Renal cortex interstitium (tissue), 15 donors: ENCODE measurements around the gene OSGIN1. TPM values are rescaled to one million over a fixed set of nuclear protein-coding genes. Genes with fewer than 3 reads are reported as not detected.

ENCODE experiments used
- DNase-seq, 11 donors: peaks; one replicate each; pipeline ENCODE4 v3.0.0-alpha.2; 2013; ENCODE audit warnings: low read depth in 9 of 11, low spot score in 4 of 11; ENCODE audit errors: extremely low read depth in 1 of 11
- long read RNA-seq, 16 experiments: transcript quantifications; one replicate each; lab custom pipeline, GENCODE V29; 2026
- polyA plus RNA-seq, 3 donors: library from polyadenylated mRNA; unstranded; fragments of 120-200 nt; gene quantifications; one replicate each; pipeline ENCODE4 v1.2.1, GENCODE V29; 2013; ENCODE audit not compliant: insufficient read length in 3 of 3

Gene OSGIN1
- under 1 TPM; 0.59 to 0.87 (median 0.66) TPM for polyA plus RNA-seq
- long read RNA-seq, donor 1: 0 reads
- long read RNA-seq, donor 2: 0 reads
- long read RNA-seq, donor 3: 0 reads
- long read RNA-seq, donor 4: 0 reads
- long read RNA-seq, donor 5: 0 reads
- long read RNA-seq, donor 6: 0 reads
- long read RNA-seq, donor 7: 0 reads
- long read RNA-seq, donor 8: 0 reads
- long read RNA-seq, donor 9: 0 reads
- long read RNA-seq, donor 10: 0 reads
- long read RNA-seq, donor 11: 0 reads
- long read RNA-seq, donor 12: 0 reads
- long read RNA-seq, donor 13: 0 reads
- long read RNA-seq, donor 14: 0 reads
- long read RNA-seq, donor 15: 0 reads
- long read RNA-seq, donor 16: 0 reads

- DNase-seq: peak in 8 of 11 donors; percentile 26 to 69 (median 56)
Measured at GRCh38 chr16:83952940-83953795, at the start of gene OSGIN1. Gene OSGIN1 (plus strand): TSS chr16:83953240. CDS start chr16:83957672, 4,432 bp downstream.

- no peak for DNase-seq
Measured at GRCh38 chr16:83903751-83904150, 49.3 kb upstream of the OSGIN1 start.

GRCh38 chr16:83906683-83907082 is 46.4 kb upstream of the OSGIN1 start:
- DNase-seq: no peak

- no peak for DNase-seq
Measured at GRCh38 chr16:83907111-83907510, 45.9 kb upstream of the OSGIN1 start.

- no peak for DNase-seq
Measured at GRCh38 chr16:83907631-83908250, 45.3 kb upstream of the OSGIN1 start.

- no peak for DNase-seq
Measured at GRCh38 chr16:83908798-83909197, 44.2 kb upstream of the OSGIN1 start.

GRCh38 chr16:83911290-83911689 is 41.8 kb upstream of the OSGIN1 start:
- DNase-seq: no peak

GRCh38 chr16:83912519-83913244 is 40.4 kb upstream of the OSGIN1 start:
- no peak for DNase-seq

GRCh38 chr16:83913245-83913633 is 39.8 kb upstream of the OSGIN1 start:
- no peak for DNase-seq

- DNase-seq: no peak
Measured at GRCh38 chr16:83914091-83914710, 38.8 kb upstream of the OSGIN1 start.

GRCh38 chr16:83915081-83915480 is 38.0 kb upstream of the OSGIN1 start:
- DNase-seq: no peak

- DNase-seq: no peak
Measured at GRCh38 chr16:83915491-83915890, 37.5 kb upstream of the OSGIN1 start.

GRCh38 chr16:83917152-83918120 is 35.6 kb upstream of the OSGIN1 start:
- no peak for DNase-seq

GRCh38 chr16:83920894-83921491 is 32.0 kb upstream of the OSGIN1 start:
- DNase-seq: no peak

- DNase-seq: no peak
Measured at GRCh38 chr16:83923581-83924365, 29.3 kb upstream of the OSGIN1 start.

GRCh38 chr16:83924686-83925085 is 28.4 kb upstream of the OSGIN1 start:
- no peak for DNase-seq
